NB4 (cell line): ENCODE measurements around the gene NDUFV1.
"Not testable (repeated sequence)": the region's sequence is repeated elsewhere in the genome, so short reads cannot be mapped to it uniquely, and the experiment has no call there.

ENCODE experiments used
- DNase-seq: peaks from one replicate; pipeline ENCODE4 v3.0.0; 2010; ENCODE audit warnings: low read depth
- H3K4me3 ChIP-seq: one replicate; pipeline ENCODE4 v1.5.1; 2011; ENCODE audit warnings: mild to moderate bottlenecking, low read depth, low read length, moderate library complexity
- CTCF ChIP-seq: IDR thresholded peaks from one replicate; pipeline ENCODE4 v1.5.1; 2012; ENCODE audit warnings: low read depth, low read length
- MAX ChIP-seq: IDR thresholded peaks from 2 replicates; pipeline ENCODE4 v1.6.1; 2011; ENCODE audit warnings: low read depth, low read length
- MYC ChIP-seq: IDR thresholded peaks from 2 replicates; pipeline ENCODE4 v1.6.1; 2011; ENCODE audit warnings: low read depth, low read length
- POLR2A ChIP-seq: IDR thresholded peaks from 2 replicates; pipeline ENCODE4 v1.6.1; 2011; ENCODE audit warnings: mild to moderate bottlenecking; ENCODE audit not compliant: insufficient read length; ENCODE audit errors: extremely low read depth

Gene NDUFV1

GRCh38 chr11:67634366-67635230, 27.9 kb downstream of the NDUFV1 start:
- no peak for TF ChIP-seq MAX
- TF ChIP-seq POLR2A, result no peak
- no peak for TF ChIP-seq MYC
- no peak for TF ChIP-seq CTCF
- no peak overlapping the region for H3K4me3 ChIP-seq
- no peak for DNase-seq

- H3K4me3 ChIP-seq, result no peak overlapping the region
- TF ChIP-seq POLR2A (no peak), MAX (no peak)
- no peak for DNase-seq
Measured at GRCh38 chr11:67635231-67635521, 28.4 kb downstream of the NDUFV1 start.

GRCh38 chr11:67636962-67637361, 30.2 kb downstream of the NDUFV1 start:
- DNase-seq, result no peak
- TF ChIP-seq MAX (no peak), POLR2A (no peak), CTCF (no peak), MYC (no peak)
- no peak overlapping the region for H3K4me3 ChIP-seq

GRCh38 chr11:67637441-67637840, 30.7 kb downstream of the NDUFV1 start:
- H3K4me3 ChIP-seq, DNase-seq: not testable (repeated sequence)

GRCh38 chr11:67638535-67639437, 32.0 kb downstream of the NDUFV1 start:
- no peak for TF ChIP-seq CTCF
- no peak for TF ChIP-seq POLR2A
- no peak for TF ChIP-seq MAX
- no peak for TF ChIP-seq MYC
- DNase-seq, result no peak
- H3K4me3 ChIP-seq, result no peak overlapping the region

GRCh38 chr11:67639438-67639859, 32.7 kb downstream of the NDUFV1 start, which contains the start of gene TBX10:
TBX10 (minus strand) TSS chr11:67639763; CDS start chr11:67639472, 291 bp downstream.
- TF ChIP-seq CTCF (no peak), MYC (no peak), POLR2A (no peak), MAX (no peak)
- no peak within 1 kb of the TSS for H3K4me3 ChIP-seq
- DNase-seq, result no peak
